ENCODE data around the gene SLX4IP.

DNA sequence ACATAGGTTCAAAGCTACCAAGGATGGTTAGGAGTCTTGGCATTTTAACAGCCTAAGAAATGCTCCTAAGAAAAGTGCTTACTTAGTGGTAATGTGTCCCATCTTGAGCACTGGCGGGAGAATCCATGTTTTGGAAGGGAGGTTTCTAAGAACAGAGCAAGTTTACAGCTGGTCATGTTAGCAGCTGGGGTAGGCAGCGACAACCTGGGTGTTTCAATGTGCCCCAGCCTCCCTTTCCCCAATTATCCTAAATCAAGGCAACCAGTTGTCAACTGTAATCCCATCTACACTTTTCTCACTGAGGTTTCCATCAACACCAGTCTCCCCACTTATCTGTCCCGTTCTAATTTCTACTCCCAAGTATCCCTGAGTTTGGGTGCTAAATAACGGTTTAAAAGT lies 240.3 kb downstream of the SLX4IP start:
- TF ChIP-seq, protein P1, sequence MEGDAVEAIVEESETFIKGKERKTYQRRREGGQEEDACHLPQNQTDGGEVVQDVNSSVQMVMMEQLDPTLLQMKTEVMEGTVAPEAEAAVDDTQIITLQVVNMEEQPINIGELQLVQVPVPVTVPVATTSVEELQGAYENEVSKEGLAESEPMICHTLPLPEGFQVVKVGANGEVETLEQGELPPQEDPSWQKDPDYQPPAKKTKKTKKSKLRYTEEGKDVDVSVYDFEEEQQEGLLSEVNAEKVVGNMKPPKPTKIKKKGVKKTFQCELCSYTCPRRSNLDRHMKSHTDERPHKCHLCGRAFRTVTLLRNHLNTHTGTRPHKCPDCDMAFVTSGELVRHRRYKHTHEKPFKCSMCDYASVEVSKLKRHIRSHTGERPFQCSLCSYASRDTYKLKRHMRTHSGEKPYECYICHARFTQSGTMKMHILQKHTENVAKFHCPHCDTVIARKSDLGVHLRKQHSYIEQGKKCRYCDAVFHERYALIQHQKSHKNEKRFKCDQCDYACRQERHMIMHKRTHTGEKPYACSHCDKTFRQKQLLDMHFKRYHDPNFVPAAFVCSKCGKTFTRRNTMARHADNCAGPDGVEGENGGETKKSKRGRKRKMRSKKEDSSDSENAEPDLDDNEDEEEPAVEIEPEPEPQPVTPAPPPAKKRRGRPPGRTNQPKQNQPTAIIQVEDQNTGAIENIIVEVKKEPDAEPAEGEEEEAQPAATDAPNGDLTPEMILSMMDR (IDR thresholded peaks at IDR 0.05): no peak
- no peak for TF ChIP-seq POLR2A (IDR thresholded peaks at IDR 0.05)
